Measurements from ENCODE around the gene NUP43.
"Not testable (repeated sequence)": the region's sequence is repeated elsewhere in the genome, so short reads cannot be mapped to it uniquely, and the experiment has no call there.

NUP43 gene

DNA sequence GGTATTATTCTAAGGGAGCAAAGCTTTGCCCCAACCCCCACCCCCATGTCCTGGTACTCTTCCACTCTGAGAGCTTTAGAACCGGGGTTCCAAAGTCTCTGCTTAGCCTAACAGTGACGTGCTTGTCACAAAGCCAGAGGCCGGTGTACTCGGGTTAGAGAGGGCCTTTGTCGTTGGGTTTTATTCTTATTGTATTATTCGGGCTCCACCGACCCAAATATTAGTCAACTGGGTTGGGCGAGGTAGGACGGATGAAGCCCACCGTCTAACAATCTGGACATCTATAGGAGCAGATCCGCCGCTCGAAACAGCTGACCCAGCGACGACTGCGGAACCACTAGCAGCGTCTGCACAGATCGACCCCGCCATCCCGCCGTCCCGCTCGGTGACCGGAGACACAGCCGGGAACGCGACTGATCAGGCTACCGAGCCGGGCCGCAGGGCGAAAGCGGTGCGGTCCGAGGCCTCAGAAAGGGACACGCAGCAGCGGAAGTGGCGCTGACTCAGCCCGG, 2.8 kb upstream of the NUP43 start:
- not testable (repeated sequence) for DNase-seq (ENCODE audit: low read depth in 2 of 3, low spot score in 1 of 3)

DNA sequence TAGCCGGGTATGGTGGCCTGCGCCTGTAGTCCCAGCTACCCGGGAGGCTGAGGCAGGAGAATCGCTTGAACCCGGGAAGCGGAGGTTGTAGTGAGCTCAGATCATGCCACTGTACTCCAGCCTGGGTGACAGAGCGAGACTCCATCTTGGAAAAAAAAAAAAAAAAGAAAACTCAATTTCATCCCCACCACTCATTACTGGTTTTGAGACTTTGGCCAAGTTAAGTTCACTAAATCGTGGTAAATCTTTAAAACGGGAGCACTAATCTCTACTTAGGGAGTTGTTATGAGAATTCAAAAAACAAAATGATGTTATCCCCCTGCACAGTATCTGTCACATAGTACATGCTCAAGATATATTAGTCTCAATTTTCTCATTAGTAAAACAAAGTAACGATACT, 1.1 kb downstream of the NUP43 start:
- DNase-seq (ENCODE audit: low read depth in 2 of 3, low spot score in 1 of 3), result not testable (repeated sequence)

DNA sequence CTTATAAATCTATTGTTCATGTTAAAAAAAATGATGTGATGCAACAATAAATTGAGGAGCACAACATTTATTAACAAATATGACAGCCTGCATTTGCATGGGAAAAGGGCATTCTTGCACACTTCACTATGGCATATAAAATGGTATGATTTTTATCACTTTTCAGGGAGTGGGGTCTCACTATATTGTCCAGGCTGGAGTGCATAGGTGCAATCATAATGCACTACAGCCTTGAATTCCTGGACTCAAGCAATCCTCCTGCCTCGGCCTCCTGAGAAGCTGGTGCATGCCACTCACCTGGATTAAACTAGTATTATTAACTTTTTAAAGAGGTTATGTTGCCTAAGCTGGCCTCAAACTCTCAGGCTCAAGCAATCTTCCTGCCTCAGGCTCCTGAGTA, 11.4 kb downstream of the NUP43 start:
- DNase-seq (ENCODE audit: low read depth in 2 of 3, low spot score in 1 of 3), result no peak

DNA sequence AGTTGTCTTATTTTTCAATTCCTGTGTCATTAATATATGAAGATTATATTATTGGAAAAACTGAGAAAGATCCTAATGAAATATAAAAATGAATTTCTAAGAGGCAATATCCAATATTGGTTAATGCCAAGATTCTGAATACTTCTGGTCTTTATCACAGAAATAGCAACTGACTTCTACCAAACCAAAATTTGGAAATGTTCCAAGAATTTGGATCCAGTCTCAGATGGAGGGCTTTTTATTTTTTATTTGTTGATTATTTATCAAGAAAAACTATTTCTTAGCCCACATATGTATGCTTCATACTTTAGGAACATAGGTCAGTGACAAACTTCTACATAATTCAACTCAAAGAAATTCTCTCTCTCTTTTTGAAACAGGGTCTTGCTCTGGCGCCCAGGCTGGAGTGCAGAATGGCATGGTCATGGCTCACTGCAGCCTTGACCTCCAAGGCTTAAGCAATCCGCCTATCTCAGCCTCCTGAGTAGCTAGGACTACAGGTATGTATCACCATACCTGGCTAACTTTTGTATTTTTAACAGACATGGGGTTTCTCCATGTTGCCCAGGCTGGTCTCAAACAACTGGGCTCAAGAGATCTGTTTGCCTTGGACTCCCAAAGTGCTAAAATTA, 13.1 kb downstream of the NUP43 start:
- DNase-seq (ENCODE audit: low read depth in 2 of 3, low spot score in 1 of 3), result no peak

DNA sequence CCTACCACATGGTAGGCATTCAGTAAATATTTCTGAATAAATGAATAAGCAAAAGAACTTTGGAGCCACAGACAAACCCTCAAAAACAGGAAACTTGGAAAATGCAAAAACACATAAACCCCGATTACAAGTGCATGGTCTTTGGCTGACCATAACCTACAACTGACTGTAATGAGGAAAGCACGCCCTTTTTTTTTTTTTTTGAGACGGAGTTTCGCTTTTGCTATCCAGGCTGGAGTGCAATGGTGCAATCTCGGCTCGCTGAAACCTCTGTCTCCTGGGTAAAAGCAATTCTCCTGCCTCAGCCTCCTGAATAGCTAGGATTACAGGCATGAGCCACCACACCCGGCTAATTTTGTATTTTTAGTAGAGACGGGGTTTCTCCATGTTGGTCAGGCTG, 16.5 kb downstream of the NUP43 start:
- no peak for DNase-seq (ENCODE audit: low read depth in 2 of 3, low spot score in 1 of 3)

DNA sequence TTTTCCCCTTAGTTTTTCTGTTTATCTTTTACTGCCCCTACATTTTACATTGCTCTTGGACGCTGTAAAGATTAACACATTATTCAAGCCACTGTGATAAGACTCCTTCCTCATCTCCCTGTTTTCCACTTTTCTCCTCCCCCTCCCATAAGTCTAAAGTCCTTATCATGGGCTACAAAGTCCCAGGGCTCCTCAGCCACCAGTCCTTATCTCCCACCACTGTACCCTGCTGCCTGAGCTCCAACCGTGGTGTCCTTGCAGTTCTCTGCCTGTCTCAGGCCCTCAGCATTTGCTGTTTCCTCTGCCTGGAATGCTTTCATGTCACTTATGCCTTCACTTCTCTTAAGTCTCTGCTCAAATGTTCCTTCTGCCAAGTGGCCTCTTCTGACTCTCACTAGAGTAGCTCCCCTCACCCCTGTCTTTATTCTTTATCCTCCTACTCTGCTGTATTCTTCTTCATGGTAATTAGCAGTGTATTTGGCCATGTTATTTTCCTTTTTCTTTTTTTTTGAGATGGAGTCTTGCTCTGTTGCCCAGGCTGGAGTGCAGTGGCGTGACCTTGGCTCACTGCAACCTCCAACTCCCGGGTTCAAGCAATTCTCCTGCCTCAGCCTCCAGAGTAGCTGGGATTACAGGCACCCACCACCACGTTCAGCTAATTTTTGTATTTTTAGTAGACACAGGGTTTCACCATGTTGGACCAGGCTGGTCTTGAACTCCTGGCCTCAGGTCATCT, 17.7 kb downstream of the NUP43 start:
- no peak for DNase-seq (ENCODE audit: low read depth in 2 of 3, low spot score in 1 of 3)

DNA sequence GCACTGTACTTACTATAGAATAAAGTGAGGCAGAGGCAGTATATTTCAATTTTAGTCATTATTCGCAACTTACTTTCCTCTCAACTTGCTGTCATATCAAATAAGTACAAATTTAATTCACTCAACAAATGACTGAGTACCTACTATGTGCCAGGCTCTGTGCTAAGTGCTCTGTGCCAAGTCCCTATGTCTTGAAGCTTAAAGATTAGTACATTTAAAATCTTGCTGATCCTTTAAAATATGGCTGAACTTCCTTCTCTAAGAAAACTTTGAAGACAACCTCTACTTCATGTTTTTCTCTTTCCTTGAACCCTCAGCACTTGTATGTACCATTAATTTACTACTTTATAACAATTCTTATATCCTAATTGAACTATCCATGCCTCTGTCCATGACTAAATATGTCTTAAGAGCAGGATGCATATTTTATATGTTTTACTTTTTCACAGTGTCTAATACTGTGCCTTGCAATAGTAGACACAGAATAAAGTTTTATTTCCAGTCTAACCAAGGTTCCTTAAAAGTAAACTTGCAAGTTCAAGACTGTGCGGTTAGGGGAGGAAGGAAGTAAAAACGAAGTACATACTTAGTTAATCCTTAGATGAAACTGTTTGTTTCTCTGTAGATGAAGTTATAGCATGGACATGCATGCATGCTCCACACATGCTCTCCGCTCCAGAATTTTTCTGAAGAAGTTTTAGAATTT, 18.4 kb downstream of the NUP43 start:
- DNase-seq (ENCODE audit: low read depth in 2 of 3, low spot score in 1 of 3), result no peak

DNA sequence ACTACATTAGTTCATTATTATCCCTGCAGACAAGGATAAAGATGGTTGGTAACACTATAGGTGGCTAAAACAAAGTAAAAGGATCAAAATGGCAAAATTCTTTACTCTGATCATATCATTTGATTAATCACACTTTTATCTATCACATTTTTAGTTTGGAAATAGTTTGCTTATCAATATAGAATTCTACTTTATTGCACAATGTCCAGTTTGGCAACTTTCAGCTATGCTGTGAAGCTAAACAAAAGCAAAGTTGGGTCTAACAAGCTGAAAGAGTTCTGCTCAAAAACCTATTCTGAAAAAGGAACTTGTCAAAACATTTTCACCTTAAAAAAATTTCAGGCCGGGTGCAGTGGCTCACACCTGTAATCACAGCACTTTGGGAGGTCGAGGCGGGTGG, 20.5 kb downstream of the NUP43 start:
- no peak for DNase-seq (ENCODE audit: low read depth in 2 of 3, low spot score in 1 of 3)

DNA sequence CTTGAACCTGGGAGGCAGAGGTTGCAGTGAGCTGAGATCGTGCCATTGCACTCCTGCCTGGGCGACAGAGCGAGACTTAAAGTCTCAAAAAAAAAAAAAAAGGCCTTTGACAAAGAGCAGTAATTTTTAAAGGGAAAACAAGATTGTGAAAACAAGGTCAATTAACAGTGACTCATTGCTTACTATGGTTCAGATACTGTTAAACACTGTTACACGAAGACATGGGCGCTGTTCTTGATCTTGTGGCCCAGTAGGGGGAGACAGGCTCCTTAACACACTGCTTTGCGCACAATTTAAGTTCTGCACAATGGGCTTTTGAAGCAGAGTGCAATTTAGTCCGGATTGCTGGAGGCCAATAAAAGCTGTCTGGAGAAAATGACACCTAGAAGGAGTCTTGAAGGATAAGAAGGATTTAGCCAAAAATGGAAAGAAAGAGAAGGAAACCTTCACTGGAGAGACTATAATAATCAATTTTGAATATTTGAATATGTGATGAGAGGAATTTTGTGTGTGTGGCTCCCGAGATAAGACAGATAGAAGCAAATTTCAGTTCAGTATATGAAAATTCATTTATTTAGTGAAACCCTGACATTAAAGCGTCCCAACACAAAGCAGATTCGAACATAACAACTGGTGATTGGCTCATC, 22.4 kb downstream of the NUP43 start:
- DNase-seq (ENCODE audit: low read depth in 2 of 3, low spot score in 1 of 3), result peak in 1 of 3 donors; percentile 32

DNA sequence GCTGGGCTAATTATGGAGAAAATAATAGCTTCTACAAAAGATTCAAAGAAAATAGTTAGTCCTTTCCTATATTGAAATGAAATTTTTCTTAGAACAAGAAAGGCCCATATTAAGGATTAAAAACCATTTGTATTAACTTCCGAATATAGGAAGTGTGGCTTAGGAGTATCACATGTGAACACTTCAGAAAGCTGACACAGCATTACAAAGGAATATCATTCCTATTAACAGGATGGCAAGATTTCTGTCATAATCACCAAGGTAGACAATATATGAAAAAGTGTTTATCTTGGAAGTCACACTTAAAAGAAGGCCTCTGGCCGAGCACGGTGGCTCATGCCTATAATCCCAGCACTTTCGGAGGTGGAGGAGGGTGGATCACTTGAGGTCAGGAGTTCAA, 23.1 kb downstream of the NUP43 start:
- DNase-seq (ENCODE audit: low read depth in 2 of 3, low spot score in 1 of 3), result no peak

DNA sequence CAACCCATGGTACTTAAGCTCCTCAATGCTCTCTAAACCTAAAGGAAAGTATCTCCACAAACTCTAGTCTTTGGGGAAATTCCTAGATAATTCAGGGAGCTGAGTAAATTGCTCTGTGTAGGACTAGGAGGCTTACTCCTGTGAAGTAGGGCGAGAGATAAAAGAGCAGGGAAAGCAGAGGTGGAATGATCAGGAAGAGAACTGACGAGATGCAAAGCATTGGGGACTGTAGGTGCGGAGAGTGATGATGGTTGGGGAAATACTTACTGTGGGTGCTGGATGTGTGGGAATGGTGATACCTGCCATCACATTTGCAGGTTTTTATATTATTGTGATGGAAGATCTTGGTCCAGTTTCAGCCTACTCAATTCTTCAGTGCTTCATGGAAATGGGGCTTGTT, 26.8 kb downstream of the NUP43 start:
- no peak for DNase-seq (ENCODE audit: low read depth in 2 of 3, low spot score in 1 of 3)

DNA sequence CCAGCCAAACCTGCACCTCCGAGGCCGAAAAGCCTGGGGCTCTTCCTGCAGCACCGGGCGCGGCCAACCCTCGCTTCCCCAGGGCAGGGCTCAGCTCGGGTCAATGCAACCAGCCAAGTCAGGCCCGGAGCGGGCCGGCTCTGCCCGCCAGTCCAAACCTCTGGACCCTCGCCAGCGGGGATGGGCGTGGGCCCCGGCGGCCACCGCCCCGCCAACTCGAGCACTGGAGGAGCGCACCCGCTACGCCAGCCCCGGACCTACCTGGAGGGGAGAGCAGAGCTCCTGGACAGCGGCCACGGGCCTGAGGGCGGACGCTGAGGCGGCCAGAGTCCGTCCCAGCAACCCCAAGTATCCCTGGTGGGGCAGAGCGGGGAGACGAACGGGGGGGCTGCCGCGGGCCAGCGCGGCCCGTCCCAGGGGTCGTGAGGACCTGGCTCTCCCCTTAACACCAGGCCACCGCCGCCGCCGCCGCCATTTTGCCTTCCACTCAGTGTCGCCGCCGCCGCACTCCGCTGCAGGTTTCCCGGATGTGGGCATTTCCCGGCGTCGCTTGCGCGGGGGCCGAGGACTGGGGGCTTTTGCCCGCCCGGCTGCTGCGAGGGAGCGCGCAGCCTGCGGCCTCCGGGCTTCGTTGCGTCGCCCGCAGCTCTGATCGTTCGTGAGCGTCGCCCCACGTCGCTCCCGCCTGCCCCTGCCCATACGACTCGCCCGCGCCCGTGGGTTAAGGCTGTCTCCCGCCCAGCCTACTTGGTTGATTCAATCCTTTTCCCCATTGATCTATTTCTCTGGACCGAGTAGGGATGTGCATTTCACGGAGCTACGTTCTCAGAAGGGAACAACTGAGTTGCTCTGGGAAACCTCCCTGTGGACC, 28.5 kb downstream of the NUP43 start, which contains the start of gene LATS1:
TSS of gene LATS1 (minus strand) at position 514 of the 871 bp plus-strand sequence. CDS start 15,975 bp downstream, outside the sequence.
- DNase-seq (ENCODE audit: low read depth in 2 of 3, low spot score in 1 of 3), result peak; percentile 86 to 90 (median 89)

DNA sequence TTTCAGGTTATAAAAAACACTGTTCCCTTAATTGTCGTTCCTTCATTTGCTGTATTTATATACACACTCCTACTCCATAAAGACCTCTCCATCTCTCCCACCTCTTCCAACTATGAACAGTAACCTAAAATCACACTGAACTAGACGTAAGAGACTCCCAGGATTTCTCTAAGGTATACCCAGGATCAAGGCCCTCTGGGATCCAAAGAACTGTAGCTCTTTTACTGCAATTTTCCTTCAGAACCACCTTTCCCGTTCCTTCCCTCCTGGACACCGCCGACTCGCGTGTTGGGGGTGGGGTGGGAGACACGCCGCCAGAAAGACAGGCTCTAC, 29.1 kb downstream of the NUP43 start:
- no peak for DNase-seq (ENCODE audit: low read depth in 2 of 3, low spot score in 1 of 3)

DNA sequence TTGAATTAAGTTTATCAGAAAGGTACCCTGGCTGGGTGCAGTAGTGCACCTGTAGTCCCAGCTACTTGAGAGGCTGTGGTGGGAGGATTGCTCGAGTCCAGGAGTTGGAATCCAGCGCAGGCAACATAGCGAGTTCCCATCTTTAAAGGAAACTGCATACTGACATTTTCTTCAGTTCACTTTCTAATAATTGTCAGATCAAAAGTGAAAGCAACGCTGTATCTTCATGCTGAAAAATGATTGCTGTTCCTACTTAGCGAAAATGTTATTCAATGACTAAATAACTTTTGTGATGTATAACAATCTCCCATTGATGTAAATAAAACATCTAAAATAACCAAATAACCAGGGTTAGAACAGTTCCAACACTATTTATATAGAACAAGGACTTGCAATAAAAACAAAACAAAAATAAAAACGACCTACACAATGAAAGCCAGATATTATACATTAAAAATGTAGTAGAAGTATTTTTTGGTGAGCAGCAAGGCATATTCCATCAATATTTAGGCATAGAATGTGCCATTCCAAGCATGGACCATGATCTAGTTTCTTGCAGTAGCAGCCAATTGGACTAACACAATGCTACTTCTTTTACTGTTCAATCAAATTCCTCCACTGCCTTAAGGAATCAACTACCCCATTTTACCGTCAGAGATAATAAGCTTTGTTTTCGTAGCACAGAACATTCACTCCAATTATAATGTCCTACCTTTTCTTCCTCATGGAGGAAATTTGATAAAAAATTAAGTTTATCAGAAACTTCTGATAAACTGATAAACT, 30.0 kb downstream of the NUP43 start:
- no peak for DNase-seq (ENCODE audit: low read depth in 2 of 3, low spot score in 1 of 3)

DNA sequence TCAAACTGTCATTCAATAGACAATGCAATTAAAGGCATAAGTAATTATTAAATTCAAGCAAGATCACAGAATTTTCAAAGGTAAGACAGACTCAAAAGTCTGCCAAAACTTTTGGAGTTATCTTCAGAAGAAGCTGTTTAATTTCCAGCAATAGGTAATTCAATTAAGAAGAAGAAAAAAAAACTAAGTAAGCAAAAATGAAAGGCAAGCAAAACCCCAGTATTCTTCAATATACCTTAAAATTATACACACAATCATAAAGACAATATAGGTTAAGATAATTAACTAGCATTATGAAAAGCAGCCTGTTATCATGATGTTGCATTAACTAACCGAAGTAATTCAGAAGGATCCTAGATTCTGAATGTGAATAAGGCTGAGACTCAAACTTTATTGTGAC, 31.9 kb downstream of the NUP43 start:
- no peak for DNase-seq (ENCODE audit: low read depth in 2 of 3, low spot score in 1 of 3)

DNA sequence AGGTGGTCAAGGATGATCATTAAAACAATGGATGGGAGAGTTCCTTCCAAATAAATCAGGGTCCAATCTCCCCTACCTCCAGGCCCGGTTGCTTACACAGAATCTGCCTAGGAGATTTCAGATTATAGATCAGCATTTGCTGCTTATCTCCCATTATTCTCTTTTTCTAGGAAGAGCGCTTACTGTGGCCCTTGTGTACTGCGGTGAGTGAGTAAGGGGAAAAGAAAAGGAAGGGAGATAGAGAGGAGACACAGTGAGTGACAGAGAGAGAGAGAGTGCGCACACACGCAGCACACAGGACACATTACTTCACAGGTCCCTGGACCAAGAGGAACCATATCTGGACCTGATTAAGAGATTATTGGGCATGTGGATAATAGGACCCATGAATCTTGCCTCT, 34.6 kb downstream of the NUP43 start:
- no peak for DNase-seq (ENCODE audit: low read depth in 2 of 3, low spot score in 1 of 3)

DNA sequence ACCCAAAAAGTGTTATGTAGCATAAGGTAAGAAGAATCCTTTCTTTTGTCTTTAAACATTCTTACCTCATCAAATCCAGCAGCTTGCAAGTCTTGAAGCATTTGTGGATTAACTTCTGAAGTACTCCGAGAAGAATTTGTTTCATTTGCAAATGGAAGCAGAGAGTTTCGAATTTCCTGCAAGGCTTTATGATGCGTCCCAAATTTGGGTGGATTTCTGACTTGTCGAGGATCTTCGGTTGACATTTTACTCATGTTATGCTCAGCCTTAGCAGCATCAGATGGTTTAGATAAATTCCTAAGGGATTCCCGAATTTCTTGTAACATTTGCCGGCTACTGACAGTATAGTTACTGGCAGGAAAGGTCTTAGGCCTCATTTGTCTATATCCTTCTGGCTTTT, 44.6 kb downstream of the NUP43 start:
- DNase-seq (ENCODE audit: low read depth in 2 of 3, low spot score in 1 of 3), result no peak

DNA sequence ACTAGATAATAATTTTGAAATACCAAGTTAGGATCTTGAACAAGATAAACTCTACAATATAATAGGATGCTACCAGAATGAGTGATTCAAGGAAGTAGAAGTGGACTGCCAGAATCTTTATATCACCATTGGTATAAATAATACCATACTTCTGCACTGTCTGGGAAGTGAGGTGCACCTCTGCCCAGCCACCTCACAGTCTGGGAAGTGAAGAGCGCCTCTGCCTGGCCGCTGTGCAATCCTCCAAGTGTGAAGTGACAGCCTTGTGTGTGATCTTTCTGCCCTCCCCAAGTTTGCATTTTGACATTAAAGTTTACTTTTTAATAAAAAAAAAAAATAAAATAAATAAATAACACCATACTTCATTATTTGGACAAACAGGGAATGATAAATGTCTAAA, 47.2 kb downstream of the NUP43 start:
- DNase-seq (ENCODE audit: low read depth in 2 of 3, low spot score in 1 of 3), result no peak

DNA sequence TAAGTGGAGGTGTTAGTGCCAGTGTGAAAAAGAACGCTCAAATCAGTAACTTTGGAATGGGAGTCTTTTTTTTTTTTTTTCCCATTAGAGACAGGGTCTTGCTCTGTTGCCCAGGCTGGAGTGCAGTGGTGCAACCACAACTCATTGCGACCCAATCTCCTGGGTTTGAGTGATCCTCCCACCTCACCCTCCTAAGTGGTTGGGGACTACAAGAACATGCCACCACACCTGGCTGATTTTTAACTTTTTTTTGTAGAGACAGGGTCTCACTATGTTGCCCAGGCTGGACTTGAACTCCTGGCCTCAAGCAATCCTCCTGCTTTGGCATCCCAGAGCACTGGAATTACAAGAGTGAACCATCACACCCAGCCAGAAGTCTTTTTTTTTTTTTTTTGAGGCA, 48.2 kb downstream of the NUP43 start:
- no peak for DNase-seq (ENCODE audit: low read depth in 2 of 3, low spot score in 1 of 3)

DNA sequence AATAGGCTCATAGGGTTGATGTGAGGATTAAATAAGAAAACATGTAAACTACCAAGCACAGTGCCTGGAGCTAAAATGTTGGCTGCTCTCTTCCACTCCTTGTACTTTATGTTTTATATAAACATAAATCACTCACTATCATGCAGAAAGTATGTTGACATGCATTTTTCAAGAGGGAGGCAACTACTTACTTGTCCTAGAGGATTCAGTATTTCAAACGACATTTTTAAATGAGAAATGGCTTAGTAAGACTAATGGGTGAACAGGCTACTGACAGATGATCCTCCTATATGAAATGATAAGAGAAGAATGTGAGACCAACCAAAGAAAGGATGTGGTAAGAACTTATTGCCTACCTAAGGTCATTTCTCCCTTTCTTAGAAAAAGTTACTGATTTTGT, 49.4 kb downstream of the NUP43 start:
- no peak for DNase-seq (ENCODE audit: low read depth in 2 of 3, low spot score in 1 of 3)
